GM18526 (cell line): ENCODE data around the gene HRAS.
A peak's percentile ranks its signal among the peaks of the same experiment; 100 is the strongest.

Source experiments
- POLR2A ChIP-seq: IDR thresholded peaks from 3 replicates; pipeline ENCODE4 v1.6.1; 2011; ENCODE audit not compliant: insufficient read length; ENCODE audit errors: extremely low read depth

HRAS gene

DNA sequence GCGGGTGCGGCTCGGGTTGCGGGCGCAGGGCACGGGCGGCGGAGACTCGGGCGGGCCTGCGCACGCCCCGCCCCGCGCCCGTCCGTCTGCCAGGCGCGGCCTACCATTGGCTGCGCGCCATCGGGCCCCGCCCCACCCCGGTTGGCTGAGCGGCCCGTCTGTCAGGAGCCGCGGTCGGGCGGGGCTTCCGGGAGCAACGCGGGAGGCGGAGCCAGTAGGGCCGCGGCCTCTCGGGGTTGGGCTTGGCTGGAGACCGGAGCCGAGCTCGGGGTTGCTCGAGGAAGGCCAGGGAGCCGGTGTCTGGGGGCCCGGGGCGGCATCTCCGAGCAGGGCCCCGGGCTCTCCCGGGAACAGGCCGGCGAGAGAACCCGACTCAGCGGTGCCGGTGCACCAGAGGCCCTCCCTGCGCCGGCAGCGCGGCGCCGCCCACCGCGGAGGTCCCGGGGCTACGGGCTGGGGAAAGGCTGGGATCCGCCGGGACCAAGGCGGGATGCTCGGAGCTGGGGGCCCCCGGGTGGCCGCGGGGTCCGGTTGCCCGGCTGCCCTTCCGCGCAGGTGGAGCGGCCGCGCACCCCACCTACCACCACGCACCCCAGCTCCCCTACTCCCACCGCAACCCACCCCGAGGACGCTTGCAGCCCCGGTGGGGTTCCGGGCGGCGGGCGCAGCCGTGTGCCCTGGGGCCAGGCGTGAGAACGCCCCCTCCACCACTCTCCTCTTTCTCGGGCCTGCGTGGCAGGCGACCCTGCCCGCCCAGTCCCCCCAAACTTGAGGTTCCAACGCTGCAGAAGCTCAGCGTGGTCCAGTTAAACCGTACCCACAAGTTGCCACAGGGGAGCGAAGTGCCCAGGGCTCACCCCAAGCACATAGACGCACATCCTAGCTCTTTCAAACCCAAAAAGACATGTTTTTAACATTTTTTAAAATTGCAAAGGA, at the start of gene HRAS:
HRAS (minus strand) TSS at position 58 of the 936 bp plus-strand sequence.
- peak; percentile 85 for TF ChIP-seq POLR2A

DNA sequence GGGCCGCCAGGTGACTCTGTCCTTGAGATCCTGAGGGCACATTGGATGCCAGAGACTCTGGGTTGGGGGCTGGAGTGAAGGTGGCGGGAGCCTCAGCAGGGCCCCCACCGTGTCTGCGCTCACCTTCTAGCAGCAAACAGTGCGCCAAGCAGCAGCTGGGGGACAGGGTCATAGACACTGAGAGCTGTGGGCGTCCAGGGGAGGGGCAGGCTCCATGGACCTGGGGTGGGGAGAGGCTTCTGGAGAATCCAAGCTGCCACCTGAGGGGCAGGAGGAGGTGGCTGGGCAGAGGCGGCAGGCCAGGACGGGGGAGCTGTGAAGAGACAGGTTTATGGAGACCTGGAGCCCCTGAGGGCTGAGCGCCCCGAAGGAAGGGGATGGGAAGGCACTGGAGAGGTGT, 48.9 kb upstream of the HRAS start:
- no peak for TF ChIP-seq POLR2A

DNA sequence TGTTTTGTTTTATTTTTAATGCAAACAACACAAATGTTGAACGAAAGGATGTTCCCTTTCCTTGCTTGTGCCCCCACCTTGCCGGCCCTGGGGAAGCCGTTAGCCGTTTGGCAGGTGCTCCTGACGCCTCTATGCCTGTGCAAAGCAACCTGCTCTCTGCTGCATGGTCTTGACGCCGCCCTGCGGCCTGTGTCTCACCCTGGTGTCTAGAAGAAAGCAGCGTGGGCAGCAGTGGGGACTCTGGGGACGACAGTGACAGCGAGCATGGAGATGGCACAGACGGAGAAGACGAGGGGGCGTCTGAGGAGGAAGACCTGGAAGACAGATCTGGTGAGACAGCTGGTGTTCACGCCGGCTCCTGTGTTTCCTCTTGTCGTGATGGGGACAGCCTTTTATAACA, 46.4 kb upstream of the HRAS start:
- no peak for TF ChIP-seq POLR2A

- no peak for TF ChIP-seq POLR2A
Measured at GRCh38 chr11:581342-581741, 46.0 kb upstream of the HRAS start.

- no peak for TF ChIP-seq POLR2A
Measured at GRCh38 chr11:579830-580601, 44.6 kb upstream of the HRAS start.

GRCh38 chr11:578276-579035, 43.1 kb upstream of the HRAS start:
- TF ChIP-seq POLR2A: no peak

- TF ChIP-seq POLR2A: no peak
Measured at GRCh38 chr11:577611-577894, 42.2 kb upstream of the HRAS start.

- no peak for TF ChIP-seq POLR2A
Measured at GRCh38 chr11:576811-577610, 41.6 kb upstream of the HRAS start.

- peak; percentile 79 for TF ChIP-seq POLR2A
Measured at GRCh38 chr11:575996-576768, 40.8 kb upstream of the HRAS start, which contains the start of gene PHRF1. Gene PHRF1 (plus strand): TSS chr11:576470. CDS start chr11:581513, 5,043 bp downstream.

GRCh38 chr11:575313-575995, 40.1 kb upstream of the HRAS start:
- TF ChIP-seq POLR2A: no peak

GRCh38 chr11:574632-575312, 39.4 kb upstream of the HRAS start:
- TF ChIP-seq POLR2A: no peak

GRCh38 chr11:573146-573759, 37.9 kb upstream of the HRAS start:
- TF ChIP-seq POLR2A: no peak
